HG02571 (cell line): ENCODE measurements around the gene NEURL1.
"Not testable (repeated sequence)": the region's sequence is repeated elsewhere in the genome, so short reads cannot be mapped to it uniquely, and the experiment has no call there.

Source experiments
- ATAC-seq: cut with Tn5 transposase; IDR thresholded peaks from one replicate; pipeline ENCODE4 v1.9.1; 2021; ENCODE audit warnings: mild to moderate bottlenecking, moderate library complexity; ENCODE audit not compliant: unreplicated experiment

Gene NEURL1

GRCh38 chr10:103492655-103493261 is 747 bp upstream of the NEURL1 start:
- no peak for ATAC-seq

GRCh38 chr10:103493916-103494877 is 692 bp downstream of the NEURL1 start:
- ATAC-seq = no peak

DNA sequence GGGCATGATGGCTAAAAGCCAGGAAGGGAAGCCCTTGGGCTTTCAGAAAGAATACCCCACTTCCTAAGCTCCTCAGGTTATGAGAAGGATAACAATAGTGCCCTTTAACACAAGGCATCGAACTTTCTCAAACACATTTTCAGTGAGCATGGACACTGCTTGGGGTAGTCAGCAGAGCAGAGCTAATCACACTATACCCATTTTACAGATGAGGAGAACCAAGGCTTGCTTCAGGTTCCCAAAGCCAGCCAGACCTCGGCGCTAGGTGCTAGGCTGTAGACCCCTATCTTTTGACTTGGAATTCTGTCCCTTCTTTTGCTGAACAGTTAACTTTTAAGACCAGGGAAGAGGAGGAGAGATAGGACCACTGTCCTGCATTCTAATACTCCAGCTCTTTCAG is 1.8 kb downstream of the NEURL1 start:
- ATAC-seq = no peak

GRCh38 chr10:103497161-103497915 is 3.8 kb downstream of the NEURL1 start:
- ATAC-seq = no peak

GRCh38 chr10:103498936-103499638 is 5.6 kb downstream of the NEURL1 start:
- ATAC-seq = no peak

- ATAC-seq = no peak
Observed at GRCh38 chr10:103499881-103500280, 6.4 kb downstream of the NEURL1 start.

GRCh38 chr10:103500481-103500880 is 7.0 kb downstream of the NEURL1 start:
- no peak for ATAC-seq

DNA sequence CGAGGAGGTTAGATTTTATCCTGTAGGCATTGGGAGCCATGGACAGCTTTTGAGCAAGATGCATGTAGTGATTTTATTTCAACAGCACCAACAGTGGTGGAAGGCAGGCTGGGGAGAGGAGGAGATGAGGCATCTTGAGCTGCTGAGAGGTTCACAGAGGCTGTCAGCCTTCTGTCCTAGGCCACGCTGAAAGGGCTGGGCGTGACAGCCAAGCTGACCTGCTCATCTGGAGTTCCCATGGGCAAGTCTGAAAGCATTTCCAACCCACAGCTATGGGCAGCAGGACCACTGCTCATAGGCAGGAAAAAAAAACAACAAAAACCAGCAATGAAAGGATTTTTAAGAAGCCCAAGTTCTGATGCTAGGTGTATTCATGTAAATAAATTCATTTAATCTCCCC is 7.7 kb downstream of the NEURL1 start:
- no peak for ATAC-seq

- no peak for ATAC-seq
Observed at GRCh38 chr10:103502849-103503660, 9.6 kb downstream of the NEURL1 start.

DNA sequence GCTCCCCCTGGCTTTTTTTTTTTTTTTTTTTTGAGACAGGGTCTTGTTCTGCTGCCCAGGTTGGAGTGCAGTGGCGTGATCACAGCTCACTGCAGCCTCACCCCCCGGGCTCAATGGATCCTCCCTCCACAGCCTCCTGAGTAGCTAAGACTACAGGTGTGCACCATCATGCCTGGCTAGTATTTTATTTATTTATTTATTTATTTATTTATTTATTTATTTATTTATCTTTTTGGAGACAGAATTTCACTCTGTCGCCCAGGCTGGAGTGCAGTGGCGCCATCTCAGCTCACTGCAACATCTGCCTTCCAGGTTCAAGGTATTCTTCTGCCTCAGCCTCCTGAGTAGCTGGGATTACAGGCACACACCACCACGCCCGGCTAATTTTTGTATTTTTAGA is 10.3 kb downstream of the NEURL1 start:
- not testable (repeated sequence) for ATAC-seq

DNA sequence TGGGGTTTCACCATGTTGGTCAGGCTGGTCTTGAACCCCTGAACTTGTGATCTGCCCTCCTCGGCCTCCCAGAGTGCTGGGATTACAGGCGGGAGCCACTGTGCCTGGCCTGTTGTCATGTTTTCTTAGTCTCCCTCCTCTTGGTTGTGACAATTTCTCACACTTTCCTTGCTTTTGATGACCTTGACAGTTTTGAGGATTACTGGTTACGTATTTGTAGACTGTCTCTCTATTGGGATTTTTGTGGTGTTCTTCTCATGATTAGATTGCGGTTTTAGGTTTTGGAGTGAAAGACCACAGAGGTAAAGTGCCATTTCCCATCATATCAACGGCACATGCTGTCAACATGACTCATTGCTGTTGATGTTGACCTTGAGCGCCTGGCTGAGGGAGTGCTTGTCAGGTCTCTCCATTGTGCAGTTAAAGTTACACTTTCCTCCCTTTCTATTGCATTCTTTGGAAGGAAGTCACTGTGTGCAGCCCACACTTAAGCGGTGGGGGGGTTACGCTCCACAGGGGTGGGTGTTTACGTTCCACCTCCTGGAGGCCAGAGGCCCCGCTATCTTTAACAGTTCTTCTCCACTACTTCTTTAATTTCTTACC is 10.8 kb downstream of the NEURL1 start:
- no peak for ATAC-seq

- ATAC-seq = no peak
Observed at GRCh38 chr10:103506061-103506460, 12.6 kb downstream of the NEURL1 start.

DNA sequence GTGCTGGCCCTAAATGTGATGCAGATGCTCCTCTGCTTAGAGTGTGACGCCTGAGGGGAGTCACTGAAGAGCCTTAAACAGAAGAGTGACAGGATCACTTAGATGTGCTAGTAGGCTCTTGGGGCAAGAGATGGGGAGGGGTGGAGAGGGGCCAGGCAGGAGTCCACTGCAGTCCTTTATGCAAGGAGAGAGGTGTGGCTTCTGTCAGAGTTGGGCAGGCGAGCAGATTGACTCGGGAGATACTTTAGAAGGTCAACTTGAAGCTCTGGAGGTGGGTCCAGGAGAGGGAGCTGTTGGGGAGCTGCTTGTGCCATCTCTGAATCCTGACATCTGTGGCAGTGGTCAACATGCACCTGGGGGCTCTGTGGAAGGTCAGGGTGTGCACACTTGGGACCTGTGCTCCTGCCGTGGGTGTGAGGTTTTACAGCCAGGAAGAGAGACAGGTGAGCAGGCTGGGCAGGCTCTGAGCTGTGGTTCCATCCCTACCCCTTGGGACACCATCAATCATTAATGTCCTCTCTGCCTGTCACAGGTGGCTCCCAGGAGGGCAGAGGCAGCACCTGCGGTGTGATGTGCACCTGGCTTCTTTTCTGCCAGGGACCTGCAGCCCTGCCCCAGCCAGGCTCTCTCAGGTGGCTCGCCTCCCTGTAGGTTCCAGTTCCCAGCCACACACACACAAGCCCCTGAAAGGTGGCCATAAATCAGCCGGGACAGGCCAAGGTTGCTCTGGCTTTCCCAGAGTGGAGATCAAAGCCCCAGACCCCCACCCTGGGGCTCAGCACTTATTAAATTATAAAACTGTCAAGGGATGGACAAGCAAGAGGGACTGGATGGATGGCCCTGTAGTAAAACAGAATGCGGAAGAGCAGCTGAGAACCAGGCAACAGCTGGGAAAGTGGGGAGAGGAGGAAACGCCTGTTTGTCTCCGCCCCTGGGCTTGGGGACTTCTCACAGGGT is 14.0 kb downstream of the NEURL1 start:
- ATAC-seq = no peak

- no peak for ATAC-seq
Observed at GRCh38 chr10:103510046-103510685, 16.7 kb downstream of the NEURL1 start.

DNA sequence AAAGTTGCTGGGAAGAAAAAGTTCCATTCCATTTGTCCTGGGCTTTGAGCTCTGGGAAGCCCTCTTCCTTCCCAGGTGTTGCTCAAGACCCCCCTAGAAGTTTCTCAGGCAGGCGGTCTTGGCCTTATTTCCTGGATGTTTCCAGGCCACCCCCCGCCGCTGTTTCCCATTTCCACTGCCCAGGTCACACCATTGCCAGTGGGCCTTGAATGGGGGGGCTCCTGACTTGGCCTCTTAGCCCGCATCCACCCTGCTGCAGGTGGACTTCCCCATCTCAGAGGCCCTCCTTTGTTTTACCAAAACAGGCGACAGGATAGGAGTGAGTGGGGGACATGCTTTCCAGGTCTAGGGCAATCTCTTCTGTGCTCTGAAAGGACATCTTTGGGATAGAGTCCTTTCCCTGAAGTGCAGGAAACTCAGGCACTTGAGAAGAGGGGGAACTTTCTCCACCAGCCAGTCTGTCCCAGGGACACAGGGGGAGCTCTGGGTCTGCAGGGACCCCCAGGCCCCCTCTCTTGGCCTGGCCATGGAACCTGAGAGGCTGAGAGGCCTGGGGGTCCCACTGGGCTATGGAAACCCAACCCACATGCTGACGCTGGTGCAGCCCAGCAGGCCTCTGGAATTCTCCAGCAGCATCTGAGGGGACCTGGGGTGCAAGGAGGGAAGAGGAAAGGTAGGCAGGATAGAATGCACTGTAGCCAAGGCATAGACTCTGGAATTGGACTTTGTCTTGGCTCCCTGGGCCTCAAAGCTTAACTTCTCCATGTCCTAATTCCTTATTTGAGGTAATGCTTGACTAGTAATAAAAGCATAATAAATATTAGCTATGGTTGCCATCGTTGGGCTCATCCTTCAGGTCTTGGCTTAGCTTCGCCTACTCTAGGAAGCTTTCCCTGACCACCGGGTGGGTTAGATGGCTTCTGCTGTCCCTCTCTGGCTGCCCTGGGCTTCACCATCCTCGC is 17.6 kb downstream of the NEURL1 start:
- no peak for ATAC-seq

GRCh38 chr10:103512166-103512565 is 18.7 kb downstream of the NEURL1 start:
- ATAC-seq = no peak
